ENCODE results near the gene BTG3. TPM values are rescaled to one million over a fixed set of nuclear protein-coding genes. Genes with fewer than 3 reads are reported as not detected.
A peak's percentile ranks its signal among the peaks of the same experiment; 100 is the strongest.

The BTG3 gene
- 63.0 and 76.8 TPM in 2 replicates for total RNA-seq (2021)
- percentile 97 among the genes with signal in this experiment for Bru-seq, nascent RNA
- BruChase-seq, experiment 1, labeled RNA remaining after a 2-hour chase = percentile 86 among the genes with signal in this experiment
- percentile 71 among the genes with signal in this experiment for BruChase-seq, experiment 2, labeled RNA remaining after a 6-hour chase
- long read RNA-seq, transcript BTG3-202 (5 exons, 1,456 nt) = major isoform, 60 of 113 reads
- long read RNA-seq, transcript BTG3-201 (6 exons, 1,485 nt) = minor isoform, 11 of 113 reads
- long read RNA-seq, partial matches to known transcripts = 1 of 113 reads
- long read RNA-seq, other reads (novel, unspliced or antisense) = 40 of 113 reads

- H3K36me3 ChIP-seq (ENCODE audit: insufficient read depth, low read length, poor library complexity, severe bottlenecking) = peaks cover 14% of the 10 kb centered on the region
- H3K27ac ChIP-seq (ENCODE audit: low read depth, low read length, poor library complexity, severe bottlenecking) = peak within 1 kb of the TSS; percentile 95
- no peaks in the 10 kb centered on the region for H3K27me3 ChIP-seq (replicated peaks; ENCODE audit: insufficient read depth, low read depth, low read length, poor library complexity)
- BruUV-seq (replicated peaks) = no TSS peak
- no peak for TF ChIP-seq EZH2 (IDR thresholded peaks at IDR 0.05; ENCODE audit: borderline replicate concordance, low read depth, low read length, poor library complexity, severe bottlenecking)
- TF ChIP-seq, protein P1, sequence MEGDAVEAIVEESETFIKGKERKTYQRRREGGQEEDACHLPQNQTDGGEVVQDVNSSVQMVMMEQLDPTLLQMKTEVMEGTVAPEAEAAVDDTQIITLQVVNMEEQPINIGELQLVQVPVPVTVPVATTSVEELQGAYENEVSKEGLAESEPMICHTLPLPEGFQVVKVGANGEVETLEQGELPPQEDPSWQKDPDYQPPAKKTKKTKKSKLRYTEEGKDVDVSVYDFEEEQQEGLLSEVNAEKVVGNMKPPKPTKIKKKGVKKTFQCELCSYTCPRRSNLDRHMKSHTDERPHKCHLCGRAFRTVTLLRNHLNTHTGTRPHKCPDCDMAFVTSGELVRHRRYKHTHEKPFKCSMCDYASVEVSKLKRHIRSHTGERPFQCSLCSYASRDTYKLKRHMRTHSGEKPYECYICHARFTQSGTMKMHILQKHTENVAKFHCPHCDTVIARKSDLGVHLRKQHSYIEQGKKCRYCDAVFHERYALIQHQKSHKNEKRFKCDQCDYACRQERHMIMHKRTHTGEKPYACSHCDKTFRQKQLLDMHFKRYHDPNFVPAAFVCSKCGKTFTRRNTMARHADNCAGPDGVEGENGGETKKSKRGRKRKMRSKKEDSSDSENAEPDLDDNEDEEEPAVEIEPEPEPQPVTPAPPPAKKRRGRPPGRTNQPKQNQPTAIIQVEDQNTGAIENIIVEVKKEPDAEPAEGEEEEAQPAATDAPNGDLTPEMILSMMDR (conservative IDR thresholded peaks at IDR 0.05; ENCODE audit: low read depth, low read length) = no peak
- ChIA-PET POLR2A (ENCODE audit: low non-redundant PET) (no interaction called here), CTCF (no interaction called here)
- DNase-seq (ENCODE audit: low spot score) = peak; percentile 89
- peak within 1 kb of the TSS; percentile 89 for H3K4me3 ChIP-seq (ENCODE audit: low read depth, low read length, poor library complexity, severe bottlenecking)
- H3K4me1 ChIP-seq (ENCODE audit: insufficient read depth, low read length, poor library complexity, severe bottlenecking) = peaks cover 7% of the 10 kb centered on the region
- intact Hi-C loops (cut with micrococcal nuclease; ENCODE audit: unreplicated experiment) = loop anchor here (10.0 kb wide), 1 partner anchor 202 kb away; the partner anchor contains the start of gene C21orf91
- H3K9me3 ChIP-seq (ENCODE audit: low read depth, low read length, poor library complexity, severe bottlenecking) = no peaks in the 10 kb centered on the region
These were observed at the start of gene BTG3 for GRCh38 chr21:17612565-17613241. Gene BTG3 (minus strand): TSS chr21:17612901. CDS start chr21:17609144, 3,757 bp downstream.

DNA sequence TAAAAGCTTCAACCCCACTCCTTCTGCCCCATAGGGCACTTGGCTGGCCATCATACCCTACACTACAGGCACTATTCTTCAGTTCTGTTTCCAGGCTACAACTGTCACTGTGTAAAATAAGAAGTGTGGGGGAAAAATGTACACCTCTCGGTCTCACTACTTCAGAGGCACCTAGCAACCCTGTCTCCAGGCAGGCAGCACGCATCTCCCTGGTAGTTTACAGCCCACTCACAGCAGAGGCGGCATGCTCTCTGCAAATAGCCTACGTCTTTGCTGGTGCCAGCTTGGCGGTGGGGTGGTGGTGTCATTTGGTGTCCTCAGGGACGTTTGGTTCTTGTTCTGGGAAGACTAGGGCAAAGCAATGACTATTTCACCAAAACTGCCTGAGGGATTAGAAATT lies 48.2 kb upstream of the BTG3 start:
- no peak for DNase-seq (ENCODE audit: low spot score)
- Histone ChIP-seq H3K4me1 (ENCODE audit: insufficient read depth, low read length, poor library complexity, severe bottlenecking) (no peaks in the 10 kb centered on the region), H3K27me3 (replicated peaks; ENCODE audit: insufficient read depth, low read depth, low read length, poor library complexity) (no peaks in the 10 kb centered on the region), H3K9me3 (ENCODE audit: low read depth, low read length, poor library complexity, severe bottlenecking) (no peaks in the 10 kb centered on the region), H3K36me3 (ENCODE audit: insufficient read depth, low read length, poor library complexity, severe bottlenecking) (no peaks in the 10 kb centered on the region), H3K27ac (ENCODE audit: low read depth, low read length, poor library complexity, severe bottlenecking) (no peak overlapping the region), H3K4me3 (ENCODE audit: low read depth, low read length, poor library complexity, severe bottlenecking) (no peak overlapping the region)
- no TSS peak for BruUV-seq (replicated peaks)
- no peak for TF ChIP-seq EZH2 (IDR thresholded peaks at IDR 0.05; ENCODE audit: borderline replicate concordance, low read depth, low read length, poor library complexity, severe bottlenecking)
- intact Hi-C loops (cut with micrococcal nuclease; ENCODE audit: unreplicated experiment) = loop anchor here (10.0 kb wide), 1 partner anchor 276 kb away; no protein-coding TSS in a partner anchor
- ChIA-PET POLR2A (ENCODE audit: low non-redundant PET) (no interaction called here), CTCF (no interaction called here)

DNA sequence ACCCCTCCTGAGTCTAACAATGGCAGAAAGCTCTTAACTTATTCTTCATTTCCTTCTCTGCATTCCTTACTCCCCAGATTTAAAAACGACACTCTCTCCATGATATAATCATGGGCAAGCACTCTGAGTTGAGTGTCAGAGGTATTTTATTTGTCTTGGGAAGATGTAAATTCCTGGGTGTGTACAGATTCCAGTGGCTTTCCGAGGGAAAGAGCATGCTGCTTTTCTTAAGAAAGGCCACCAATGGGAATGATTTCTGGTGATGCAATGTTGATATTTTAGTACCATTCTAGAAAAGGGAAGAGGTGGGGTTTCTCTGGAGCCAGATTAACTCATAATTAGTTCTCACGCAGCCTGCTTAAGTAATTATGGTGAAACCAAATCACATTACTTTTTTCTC lies 47.8 kb upstream of the BTG3 start:
- Histone ChIP-seq H3K27ac (ENCODE audit: low read depth, low read length, poor library complexity, severe bottlenecking) (no peak overlapping the region), H3K4me3 (ENCODE audit: low read depth, low read length, poor library complexity, severe bottlenecking) (no peak overlapping the region), H3K4me1 (ENCODE audit: insufficient read depth, low read length, poor library complexity, severe bottlenecking) (no peaks in the 10 kb centered on the region), H3K9me3 (ENCODE audit: low read depth, low read length, poor library complexity, severe bottlenecking) (no peaks in the 10 kb centered on the region), H3K36me3 (ENCODE audit: insufficient read depth, low read length, poor library complexity, severe bottlenecking) (no peaks in the 10 kb centered on the region), H3K27me3 (replicated peaks; ENCODE audit: insufficient read depth, low read depth, low read length, poor library complexity) (no peaks in the 10 kb centered on the region)
- ChIA-PET POLR2A (ENCODE audit: low non-redundant PET) (no interaction called here), CTCF (interaction anchor here (0.6 to 1.0 kb wide), 2 partner anchors 29 to 273 kb away, joined by 5 to 7 read pairs; no protein-coding TSS in a partner anchor)
- BruUV-seq (replicated peaks) = no TSS peak
- intact Hi-C loops (cut with micrococcal nuclease; ENCODE audit: unreplicated experiment) = loop anchor here (10.0 kb wide), 1 partner anchor 276 kb away; no protein-coding TSS in a partner anchor
- TF ChIP-seq, protein P1 (conservative IDR thresholded peaks at IDR 0.05; ENCODE audit: low read depth, low read length) = no peak
- TF ChIP-seq EZH2 (IDR thresholded peaks at IDR 0.05; ENCODE audit: borderline replicate concordance, low read depth, low read length, poor library complexity, severe bottlenecking) = no peak
- peak; percentile 24 for DNase-seq (ENCODE audit: low spot score)

Measured in A673 (cell line).